Muscle of leg (tissue), 11 donors: ENCODE results near the gene CTTN. TPM values are rescaled to one million over a fixed set of nuclear protein-coding genes. Genes with fewer than 3 reads are reported as not detected.

Experiments used
- DNase-seq: peaks from one replicate; pipeline ENCODE4 v3.0.0; 2013
- H3K27ac ChIP-seq: one replicate; pipeline ENCODE4 v1.5.1; 2013; ENCODE audit warnings: mild to moderate bottlenecking, low read length, control low read depth
- H3K27me3 ChIP-seq: one replicate; pipeline ENCODE4 v1.6.1; 2013; ENCODE audit warnings: low read length; ENCODE audit not compliant: control insufficient read depth, insufficient read depth
- H3K36me3 ChIP-seq: one replicate; pipeline ENCODE4 v1.6.1; 2013; ENCODE audit warnings: low read length; ENCODE audit not compliant: control insufficient read depth, insufficient read depth
- H3K4me1 ChIP-seq: one replicate; pipeline ENCODE4 v1.6.1; 2013; ENCODE audit warnings: low read length; ENCODE audit not compliant: control insufficient read depth, insufficient read depth
- H3K4me3 ChIP-seq: one replicate; pipeline ENCODE4 v1.5.1; 2013; ENCODE audit warnings: low read length, control low read depth
- H3K9me3 ChIP-seq: replicated peaks from 2 replicates; pipeline ENCODE4 v1.6.1; 2013; ENCODE audit warnings: low read depth, low read length; ENCODE audit not compliant: control insufficient read depth
- WGBS: methylation state at CpG from one replicate; pipeline ENCODE4 v1.1.5; 2013; ENCODE audit warnings: missing lambda C conversion rate; ENCODE audit not compliant: insufficient coverage; 5-methylcytosine and 5-hydroxymethylcytosine counted together
- polyA plus RNA-seq, 8 donors: library from polyadenylated mRNA; unstranded; fragments of 120-200 nt; gene quantifications; one replicate each; pipeline versions ENCODE4 v1.2.1 to v1.2.3, GENCODE V29; 2013; ENCODE audit warnings: inconsistent platforms in 1 of 8, low replicate concordance in 1 of 8; ENCODE audit not compliant: insufficient read length in 8 of 8, insufficient read depth in 1 of 8
- total RNA-seq: library from RNA; stranded (reverse); fragments of 120-200 nt; gene quantifications from one replicate; pipeline ENCODE4 v1.2.4, GENCODE V29; 2013

CTTN gene
- total and polyA plus RNA-seq, 9 donors = 78.1 to 126 (median 109) TPM

- no peak overlapping the region for H3K4me3 ChIP-seq
- 82% methylated on average over 18 of the region's 25 CpGs for WGBS
- no peaks in the 10 kb centered on the region for H3K4me1 ChIP-seq
- peaks cover 85% of the 10 kb centered on the region for H3K36me3 ChIP-seq
- no peaks in the 10 kb centered on the region for H3K9me3 ChIP-seq
- no peaks in the 10 kb centered on the region for H3K27me3 ChIP-seq
- H3K27ac ChIP-seq = no peak overlapping the region
- no peak for DNase-seq
Observed at GRCh38 chr11:70415642-70416395, 17.5 kb downstream of the CTTN start.

DNA sequence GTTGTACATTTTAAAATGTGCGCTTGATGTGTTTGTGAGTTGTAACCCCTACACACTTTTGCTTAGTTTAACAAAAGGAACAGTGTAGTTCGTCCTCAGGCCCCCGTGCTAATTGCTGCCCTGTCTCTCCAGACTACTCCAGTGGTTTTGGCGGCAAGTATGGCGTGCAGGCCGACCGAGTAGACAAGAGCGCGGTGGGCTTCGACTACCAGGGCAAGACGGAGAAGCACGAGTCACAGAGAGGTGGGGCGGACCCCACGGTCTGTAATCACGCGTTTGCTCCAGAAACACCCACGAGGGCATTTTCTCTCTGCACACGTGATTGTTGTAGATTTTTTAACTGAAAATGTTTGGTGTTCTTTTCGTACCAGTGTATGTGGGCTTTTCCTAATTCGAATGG lies 18.6 kb downstream of the CTTN start:
- H3K9me3 ChIP-seq = no peaks in the 10 kb centered on the region
- 96% methylated on average over 16 of the region's 20 CpGs for WGBS

GRCh38 chr11:70418130-70418529 lies 19.8 kb downstream of the CTTN start:
- no peak overlapping the region for H3K4me3 ChIP-seq
- 82% methylated on average over 12 of the region's 12 CpGs for WGBS
- DNase-seq = no peak
- H3K9me3 ChIP-seq = no peaks in the 10 kb centered on the region
- no peaks in the 10 kb centered on the region for H3K4me1 ChIP-seq
- no peaks in the 10 kb centered on the region for H3K27me3 ChIP-seq
- peaks cover 88% of the 10 kb centered on the region for H3K36me3 ChIP-seq
- H3K27ac ChIP-seq = no peak overlapping the region

More for the DNA sequence above, 18.6 kb downstream of the CTTN start:
- Histone ChIP-seq H3K4me1 (no peaks in the 10 kb centered on the region), H3K36me3 (peaks cover 88% of the 10 kb centered on the region), H3K4me3 (no peak overlapping the region), H3K27ac (no peak overlapping the region), H3K27me3 (no peaks in the 10 kb centered on the region)
- DNase-seq = no peak

DNA sequence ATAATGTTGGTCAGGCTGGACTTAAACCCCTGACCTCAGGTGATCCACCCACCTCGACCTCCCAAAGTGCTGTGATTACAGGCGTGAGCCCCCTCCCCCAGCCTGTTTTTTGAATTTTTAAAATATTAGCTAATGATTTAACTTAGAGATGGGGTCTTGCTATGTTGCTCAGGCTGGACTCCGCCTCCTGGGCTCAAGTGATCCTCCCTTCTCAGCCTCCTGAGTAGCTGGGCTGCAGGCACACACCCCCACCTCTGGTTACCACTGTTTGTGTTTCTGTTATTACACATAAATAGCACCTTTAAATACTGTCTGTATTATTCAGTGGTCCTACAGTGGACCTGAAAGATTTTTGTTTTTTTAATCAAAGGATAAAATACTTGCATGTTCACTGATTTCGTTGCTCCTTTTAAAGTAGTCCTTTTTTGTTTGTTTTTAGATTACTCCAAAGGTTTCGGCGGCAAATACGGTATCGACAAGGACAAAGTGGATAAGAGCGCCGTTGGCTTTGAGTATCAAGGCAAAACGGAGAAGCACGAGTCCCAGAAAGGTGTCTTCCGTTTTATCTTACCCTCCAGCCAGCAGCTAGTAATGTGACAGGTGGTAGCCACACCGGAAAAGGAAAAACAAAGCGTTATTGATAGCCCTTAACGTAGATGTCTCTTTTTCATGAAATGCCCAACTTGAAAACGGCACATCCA lies 21.1 kb downstream of the CTTN start:
- Histone ChIP-seq H3K27ac (no peak overlapping the region), H3K4me3 (no peak overlapping the region), H3K9me3 (no peaks in the 10 kb centered on the region), H3K27me3 (no peaks in the 10 kb centered on the region), H3K4me1 (no peaks in the 10 kb centered on the region), H3K36me3 (peaks cover 90% of the 10 kb centered on the region)
- WGBS = 96% methylated on average over 14 of the region's 17 CpGs
- no peak for DNase-seq

GRCh38 chr11:70420008-70420464 lies 21.7 kb downstream of the CTTN start:
- peaks cover 89% of the 10 kb centered on the region for H3K36me3 ChIP-seq
- H3K27ac ChIP-seq = no peak overlapping the region
- 81% methylated on average over 13 of the region's 14 CpGs for WGBS
- no peaks in the 10 kb centered on the region for H3K4me1 ChIP-seq
- H3K27me3 ChIP-seq = no peaks in the 10 kb centered on the region
- DNase-seq = no peak
- no peak overlapping the region for H3K4me3 ChIP-seq
- H3K9me3 ChIP-seq = no peaks in the 10 kb centered on the region

DNA sequence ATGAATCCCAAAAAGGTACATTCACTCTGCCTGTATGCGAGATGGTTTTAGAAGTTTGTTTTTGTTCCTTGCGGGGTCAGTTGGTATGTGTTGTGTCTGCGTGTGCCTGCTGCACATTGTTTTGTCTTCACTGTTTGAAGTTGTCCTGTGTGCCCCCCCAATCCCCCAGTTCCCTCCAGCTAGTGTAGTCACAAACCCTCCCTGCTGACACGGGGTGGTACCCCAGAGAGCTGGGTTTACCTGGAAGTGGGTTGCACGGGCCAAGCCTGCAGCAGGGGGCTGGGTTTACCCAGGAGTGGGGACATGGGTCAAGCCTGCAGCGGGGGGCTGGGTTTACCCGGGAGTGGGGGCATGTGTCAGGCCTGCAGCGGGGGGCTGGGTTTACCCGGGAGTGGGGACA lies 22.2 kb downstream of the CTTN start:
- Histone ChIP-seq H3K36me3 (peaks cover 89% of the 10 kb centered on the region), H3K4me1 (no peaks in the 10 kb centered on the region), H3K9me3 (no peaks in the 10 kb centered on the region), H3K4me3 (no peak overlapping the region), H3K27ac (no peak overlapping the region), H3K27me3 (no peaks in the 10 kb centered on the region)
- 93% methylated on average over 6 of the region's 9 CpGs for WGBS
- DNase-seq = no peak

- Histone ChIP-seq H3K36me3 (peaks cover 87% of the 10 kb centered on the region), H3K9me3 (no peaks in the 10 kb centered on the region), H3K27me3 (no peaks in the 10 kb centered on the region), H3K27ac (no peak overlapping the region), H3K4me1 (no peaks in the 10 kb centered on the region), H3K4me3 (no peak overlapping the region)
- peak; percentile 46 for DNase-seq
- 68% methylated on average over 11 of the region's 13 CpGs for WGBS
Observed at GRCh38 chr11:70421123-70421522, 22.8 kb downstream of the CTTN start.

GRCh38 chr11:70422692-70423522 lies 24.6 kb downstream of the CTTN start:
- 90% methylated on average over 31 of the region's 35 CpGs for WGBS
- Histone ChIP-seq H3K27ac (no peak overlapping the region), H3K9me3 (no peaks in the 10 kb centered on the region), H3K4me3 (no peak overlapping the region), H3K4me1 (no peaks in the 10 kb centered on the region), H3K27me3 (no peaks in the 10 kb centered on the region), H3K36me3 (peaks cover 77% of the 10 kb centered on the region)
- DNase-seq = no peak

DNA sequence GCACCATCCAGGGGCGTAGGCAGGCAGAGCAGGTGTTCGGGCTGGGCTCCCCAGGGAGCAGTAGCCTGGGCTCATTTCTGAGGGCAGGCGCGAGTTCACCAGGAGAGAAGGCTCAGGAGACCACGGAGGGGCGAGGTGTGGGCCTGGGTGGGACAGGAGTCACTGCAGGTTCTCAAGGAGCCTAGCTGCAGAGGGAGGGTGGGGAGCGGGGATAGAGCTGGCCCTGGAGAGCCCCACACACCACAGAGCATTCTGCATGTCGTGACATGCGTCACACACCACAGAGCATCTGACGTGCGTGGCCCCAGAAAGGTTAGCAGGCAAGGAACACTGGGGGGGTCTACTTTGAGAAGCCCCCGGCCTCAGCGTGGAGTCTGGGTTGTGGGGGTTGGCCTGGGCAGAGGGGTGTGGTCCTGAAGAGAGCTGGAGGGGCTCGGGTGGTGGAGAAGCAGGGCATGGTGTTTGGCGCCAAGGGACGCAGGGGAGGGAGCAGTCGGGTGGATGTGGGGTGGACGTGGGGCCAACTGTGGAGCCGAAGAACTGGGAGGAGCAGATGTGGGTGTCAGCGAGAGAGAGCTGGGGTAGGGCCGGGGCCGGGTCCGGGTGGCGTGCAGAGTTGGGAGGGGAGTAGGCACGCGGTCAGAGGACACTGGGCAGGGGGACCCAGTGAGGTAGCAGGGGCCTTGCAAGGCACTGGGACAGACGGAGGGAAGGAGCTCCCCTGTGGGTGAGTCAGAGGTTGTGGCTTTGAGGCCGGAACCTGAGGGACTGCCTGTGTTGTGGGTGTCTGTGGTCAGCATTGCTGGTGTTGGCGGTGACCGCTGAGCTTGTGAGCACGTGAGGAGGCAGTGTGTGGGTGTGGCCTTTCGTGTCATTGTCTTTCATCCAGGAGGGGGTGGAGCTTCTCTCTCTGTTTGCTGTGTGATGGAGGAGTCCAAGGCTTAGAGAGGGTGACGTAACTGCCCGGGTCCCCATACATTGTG lies 25.5 kb downstream of the CTTN start:
- H3K27me3 ChIP-seq = no peaks in the 10 kb centered on the region
- DNase-seq = no peak
- H3K9me3 ChIP-seq = no peaks in the 10 kb centered on the region
- no peaks in the 10 kb centered on the region for H3K4me1 ChIP-seq
- H3K36me3 ChIP-seq = peaks cover 77% of the 10 kb centered on the region
- no peak overlapping the region for H3K27ac ChIP-seq
- no peak overlapping the region for H3K4me3 ChIP-seq
- 84% methylated on average over 32 of the region's 34 CpGs for WGBS
